Activated CD4-positive, alpha-beta T cell treated with anti-CD3 and anti-CD28 coated beads, Interleukin-10, Interleukin-2, amounts not matched to agents 100 ng/mL and 50 ng/mL, durations not matched to agents 16 hours and 8 hours (primary cell): Measurements from ENCODE around the gene ZNF618.

Experiments used
- DNase-seq: peaks from one replicate; pipeline ENCODE4 v3.0.0-alpha.2; 2020

Gene ZNF618

GRCh38 chr9:114048533-114049415 is 172.7 kb downstream of the ZNF618 start:
- DNase-seq = no peak

GRCh38 chr9:114049441-114050225 is 173.5 kb downstream of the ZNF618 start:
- no peak for DNase-seq

GRCh38 chr9:114050226-114050568 is 174.1 kb downstream of the ZNF618 start:
- DNase-seq = no peak

- no peak for DNase-seq
These were observed 174.5 kb downstream of the ZNF618 start for GRCh38 chr9:114050646-114051045.

GRCh38 chr9:114051281-114051680 is 175.2 kb downstream of the ZNF618 start:
- DNase-seq = no peak

GRCh38 chr9:114051706-114052105 is 175.6 kb downstream of the ZNF618 start:
- DNase-seq = no peak

- DNase-seq = no peak
These were observed 177.3 kb downstream of the ZNF618 start for GRCh38 chr9:114053246-114054005.

GRCh38 chr9:114054191-114054690 is 178.1 kb downstream of the ZNF618 start:
- no peak for DNase-seq

- DNase-seq = no peak
These were observed 179.0 kb downstream of the ZNF618 start for GRCh38 chr9:114055061-114055460.

- no peak for DNase-seq
These were observed 179.8 kb downstream of the ZNF618 start for GRCh38 chr9:114055894-114056293.

GRCh38 chr9:114056527-114056926 is 180.4 kb downstream of the ZNF618 start:
- no peak for DNase-seq

GRCh38 chr9:114057161-114057885 is 181.2 kb downstream of the ZNF618 start:
- DNase-seq = no peak

GRCh38 chr9:114058688-114059046 is 182.6 kb downstream of the ZNF618 start:
- no peak for DNase-seq

- no peak for DNase-seq
These were observed 183.1 kb downstream of the ZNF618 start for GRCh38 chr9:114059047-114059803.

GRCh38 chr9:114060070-114060469 is 184.0 kb downstream of the ZNF618 start:
- no peak for DNase-seq

GRCh38 chr9:114060711-114061110 is 184.6 kb downstream of the ZNF618 start:
- no peak for DNase-seq

GRCh38 chr9:114061292-114061691 is 185.2 kb downstream of the ZNF618 start:
- no peak for DNase-seq

- no peak for DNase-seq
These were observed 185.8 kb downstream of the ZNF618 start for GRCh38 chr9:114061830-114062474.

- DNase-seq = no peak
These were observed 189.2 kb downstream of the ZNF618 start for GRCh38 chr9:114065304-114065703.

GRCh38 chr9:114069476-114070187 is 193.5 kb downstream of the ZNF618 start:
- no peak for DNase-seq
